ENCODE results near the gene IMMP2L.
"Not testable (repeated sequence)": the region's sequence is repeated elsewhere in the genome, so short reads cannot be mapped to it uniquely, and the experiment has no call there.

The IMMP2L gene

GRCh38 chr7:111554086-111554485 lies 8.2 kb downstream of the IMMP2L start:
- no peak for FAIRE-seq

- FAIRE-seq = no peak
These were observed 21.2 kb downstream of the IMMP2L start for GRCh38 chr7:111541067-111541466.

GRCh38 chr7:111540199-111540815 lies 22.0 kb downstream of the IMMP2L start:
- FAIRE-seq = no peak

- FAIRE-seq = no peak
These were observed 25.2 kb downstream of the IMMP2L start for GRCh38 chr7:111537134-111537533.

GRCh38 chr7:111535142-111535870 lies 27.0 kb downstream of the IMMP2L start:
- FAIRE-seq = no peak

- FAIRE-seq = no peak
These were observed 29.7 kb downstream of the IMMP2L start for GRCh38 chr7:111532625-111533024.

GRCh38 chr7:111531993-111532392 lies 30.3 kb downstream of the IMMP2L start:
- FAIRE-seq = no peak

GRCh38 chr7:111530356-111530668 lies 32.0 kb downstream of the IMMP2L start:
- no peak for FAIRE-seq

GRCh38 chr7:111529507-111530355 lies 32.6 kb downstream of the IMMP2L start:
- FAIRE-seq = no peak

- FAIRE-seq = no peak
These were observed 34.0 kb downstream of the IMMP2L start for GRCh38 chr7:111528331-111528730.

GRCh38 chr7:111527545-111527944 lies 34.7 kb downstream of the IMMP2L start:
- FAIRE-seq = no peak

- FAIRE-seq = no peak
These were observed 37.2 kb downstream of the IMMP2L start for GRCh38 chr7:111525100-111525499.

- no peak for FAIRE-seq
These were observed 40.6 kb downstream of the IMMP2L start for GRCh38 chr7:111521660-111522059.

GRCh38 chr7:111518264-111518663 lies 44.0 kb downstream of the IMMP2L start:
- no peak for FAIRE-seq

GRCh38 chr7:111517549-111517951 lies 44.7 kb downstream of the IMMP2L start:
- FAIRE-seq = no peak

- FAIRE-seq = no peak
These were observed 45.7 kb downstream of the IMMP2L start for GRCh38 chr7:111516612-111517011.

GRCh38 chr7:111513566-111513965 lies 48.7 kb downstream of the IMMP2L start:
- no peak for FAIRE-seq

GRCh38 chr7:111511845-111512244 lies 50.4 kb downstream of the IMMP2L start:
- no peak for FAIRE-seq

- FAIRE-seq = no peak
These were observed 51.5 kb downstream of the IMMP2L start for GRCh38 chr7:111510584-111511378.

GRCh38 chr7:111510062-111510461 lies 52.2 kb downstream of the IMMP2L start:
- no peak for FAIRE-seq

GRCh38 chr7:111509288-111509687 lies 53.0 kb downstream of the IMMP2L start:
- FAIRE-seq = no peak

- FAIRE-seq = no peak
These were observed 53.9 kb downstream of the IMMP2L start for GRCh38 chr7:111508387-111508786.

GRCh38 chr7:111505422-111505821 lies 56.9 kb downstream of the IMMP2L start:
- not testable (repeated sequence) for FAIRE-seq

Measured in G401.6 (cell line).